HG03064 (cell line): ENCODE data around the gene RBM8A.
"Not testable (repeated sequence)": the region's sequence is repeated elsewhere in the genome, so short reads cannot be mapped to it uniquely, and the experiment has no call there.

Experiments
- ATAC-seq: cut with Tn5 transposase; IDR thresholded peaks from one replicate; pipeline ENCODE4 v1.9.1; 2021; ENCODE audit warnings: low read depth; ENCODE audit not compliant: unreplicated experiment

Gene RBM8A

GRCh38 chr1:145956781-145957442, 29.6 kb upstream of the RBM8A start:
- ATAC-seq: no peak

GRCh38 chr1:145956361-145956760, 29.1 kb upstream of the RBM8A start:
- ATAC-seq: no peak

- ATAC-seq: no peak
These were observed 28.2 kb upstream of the RBM8A start for GRCh38 chr1:145955436-145955835.

- no peak for ATAC-seq
These were observed 26.6 kb upstream of the RBM8A start for GRCh38 chr1:145953861-145954260.

- no peak for ATAC-seq
These were observed 25.6 kb upstream of the RBM8A start for GRCh38 chr1:145952903-145953302.

- no peak for ATAC-seq
These were observed 24.2 kb upstream of the RBM8A start for GRCh38 chr1:145951526-145951925.

GRCh38 chr1:145949219-145949618, 21.9 kb upstream of the RBM8A start:
- no peak for ATAC-seq

GRCh38 chr1:145947551-145947950, 20.3 kb upstream of the RBM8A start:
- no peak for ATAC-seq

GRCh38 chr1:145946477-145946986, 19.2 kb upstream of the RBM8A start:
- ATAC-seq: no peak

GRCh38 chr1:145944532-145944931, 17.2 kb upstream of the RBM8A start:
- no peak for ATAC-seq

- no peak for ATAC-seq
These were observed 15.6 kb upstream of the RBM8A start for GRCh38 chr1:145942871-145943270.

- no peak for ATAC-seq
These were observed 15.1 kb upstream of the RBM8A start for GRCh38 chr1:145942405-145942804.

GRCh38 chr1:145937436-145937835, 10.2 kb upstream of the RBM8A start:
- no peak for ATAC-seq

- ATAC-seq: no peak
These were observed 9.0 kb upstream of the RBM8A start for GRCh38 chr1:145936247-145936646.

- no peak for ATAC-seq
These were observed 8.4 kb upstream of the RBM8A start for GRCh38 chr1:145935708-145936107.

GRCh38 chr1:145932522-145933009, 5.3 kb upstream of the RBM8A start:
- not testable (repeated sequence) for ATAC-seq

GRCh38 chr1:145927916-145928643, 796 bp upstream of the RBM8A start:
- ATAC-seq: no peak

- ATAC-seq: no peak
These were observed 610 bp downstream of the RBM8A start for GRCh38 chr1:145926686-145927062.

- no peak for ATAC-seq
These were observed 5.0 kb downstream of the RBM8A start for GRCh38 chr1:145922266-145922665.

- not testable (repeated sequence) for ATAC-seq
These were observed 7.0 kb downstream of the RBM8A start for GRCh38 chr1:145920297-145920696.

- peak; percentile 19 for ATAC-seq
These were observed 8.0 kb downstream of the RBM8A start for GRCh38 chr1:145918992-145919939.
